Fibroblast of the conjunctiva (primary cell): ENCODE measurements around the gene CYTH1.

Experiments used
- DNase-seq: peaks from one replicate; pipeline ENCODE4 v3.0.0-alpha.2; 2010; ENCODE audit warnings: low read depth

CYTH1 gene

DNA sequence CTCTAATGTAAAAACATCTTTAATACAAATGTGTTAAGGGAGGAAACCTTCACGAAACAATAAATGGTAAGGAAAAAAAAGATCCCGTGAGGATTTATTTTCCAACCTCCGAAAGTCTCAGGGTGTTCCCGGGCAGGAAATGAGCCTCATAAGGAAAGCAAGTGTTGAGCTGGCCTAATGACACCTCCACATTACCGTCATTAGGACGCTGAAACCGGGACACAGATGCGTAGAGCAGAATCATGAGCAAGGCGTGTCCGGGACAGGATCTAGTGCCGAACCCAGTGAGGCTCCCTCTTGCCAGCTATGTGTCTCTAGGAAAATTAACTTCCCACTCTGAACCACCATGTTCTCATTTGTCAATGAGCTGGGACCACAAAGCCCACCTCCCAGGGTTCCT, 22.7 kb upstream of the CYTH1 start:
- no peak for DNase-seq

DNA sequence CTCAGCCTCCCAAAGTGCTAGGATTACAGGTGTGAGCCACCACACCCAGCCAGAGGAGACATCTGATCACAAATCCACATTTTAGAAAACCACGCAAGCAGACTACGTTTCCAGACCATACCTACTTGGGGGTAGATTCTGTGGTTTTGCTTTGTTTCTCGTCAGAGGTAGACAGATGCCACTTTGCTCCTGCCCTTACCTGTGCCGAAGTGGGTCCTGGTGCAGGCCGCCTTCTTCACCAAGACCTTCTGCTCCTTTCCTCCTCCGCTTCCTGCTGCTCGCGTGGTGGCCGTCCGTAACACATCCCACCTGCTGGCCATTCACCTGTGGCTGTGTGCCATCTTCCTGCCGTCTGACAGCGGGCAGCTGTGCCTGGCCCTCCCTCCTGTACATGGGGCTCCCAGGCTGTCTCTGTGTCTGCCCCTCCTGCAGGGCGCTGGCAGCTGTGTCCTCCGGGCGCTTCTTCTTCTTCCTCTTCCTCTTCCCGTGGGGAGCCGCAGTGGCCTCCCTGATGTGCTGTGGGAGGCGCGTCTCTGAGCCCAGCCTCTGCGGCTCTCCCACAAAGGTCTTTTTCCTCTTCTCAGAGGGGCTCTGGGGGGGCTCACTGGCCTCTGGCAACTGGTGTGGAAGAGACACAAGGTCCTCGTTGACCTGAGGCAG, 21.2 kb upstream of the CYTH1 start:
- no peak for DNase-seq

DNA sequence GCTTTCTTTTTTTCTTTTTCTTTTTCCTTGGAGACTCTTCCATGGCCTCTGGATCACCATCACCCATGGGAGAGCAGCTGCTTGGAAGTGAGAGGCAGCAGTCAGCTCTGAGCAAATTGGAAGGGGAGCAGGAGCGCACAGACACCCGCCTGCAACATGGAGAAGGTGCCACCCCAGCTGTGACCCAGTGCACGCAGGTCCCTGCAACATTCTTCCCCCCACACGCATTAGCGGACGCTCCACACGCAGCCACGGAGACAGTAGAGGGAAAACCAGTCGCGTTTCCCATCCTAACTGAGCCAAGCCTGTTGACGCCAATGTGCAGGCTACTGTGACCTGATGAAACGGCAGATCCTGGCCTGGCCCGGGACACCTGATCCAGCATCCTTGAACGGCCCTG, 20.4 kb upstream of the CYTH1 start:
- no peak for DNase-seq

DNA sequence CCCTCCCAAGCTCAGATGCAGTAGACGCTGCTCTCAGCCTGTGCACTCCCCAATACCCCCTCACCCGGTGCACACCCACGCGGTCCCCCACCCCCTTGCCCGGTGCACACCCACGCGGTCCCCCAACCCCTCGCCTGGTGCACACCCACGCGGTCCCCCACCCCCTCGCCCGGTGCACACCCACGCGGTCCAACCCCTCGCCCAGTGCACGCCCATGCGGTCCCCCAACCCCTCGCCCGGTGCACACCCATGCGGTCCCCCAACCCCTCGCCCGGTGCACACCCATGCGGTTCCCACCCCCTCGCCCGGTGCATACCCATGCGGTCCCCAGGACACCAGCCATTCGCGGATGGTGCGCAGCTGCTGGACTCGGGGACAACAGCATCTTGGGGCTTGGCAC, 19.9 kb upstream of the CYTH1 start:
- DNase-seq: no peak

DNA sequence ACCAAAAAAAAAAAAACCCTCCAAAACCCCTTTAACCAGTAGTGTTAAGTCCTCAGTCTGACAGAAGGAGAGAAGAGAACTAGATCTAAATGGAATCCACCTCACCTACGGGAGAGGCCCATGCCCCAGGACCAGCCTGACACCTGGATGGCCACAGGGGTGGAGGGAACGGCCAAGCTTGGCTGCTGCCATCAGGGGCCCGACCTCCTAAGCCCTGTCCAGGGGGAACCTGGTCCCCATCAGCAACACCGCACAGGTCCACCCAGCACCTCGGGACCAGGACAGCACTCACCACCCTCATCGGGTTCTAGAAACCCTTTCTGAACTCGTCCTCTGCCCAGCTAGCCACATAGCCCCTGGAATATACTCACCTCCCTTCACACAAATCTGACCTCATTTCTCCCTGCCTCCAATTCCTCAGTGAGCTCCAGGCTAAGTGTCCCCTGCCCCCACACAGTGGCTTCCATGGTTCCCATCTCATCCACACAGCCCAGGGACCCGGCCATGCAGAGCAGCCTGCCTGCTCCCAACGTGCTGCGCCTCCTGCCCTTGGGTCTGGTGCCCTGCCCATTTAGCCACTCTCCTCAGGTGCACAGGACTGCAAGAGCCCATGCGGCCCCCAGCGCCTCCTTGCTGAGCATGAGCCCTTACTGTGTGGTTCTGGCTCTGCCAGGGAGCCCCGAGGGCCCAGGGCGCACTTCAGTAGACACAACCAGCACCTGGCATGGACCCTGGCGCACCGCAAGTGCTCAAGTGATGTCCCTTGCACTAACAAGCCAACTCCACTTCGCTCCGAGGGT, 18.3 kb upstream of the CYTH1 start:
- no peak for DNase-seq

DNA sequence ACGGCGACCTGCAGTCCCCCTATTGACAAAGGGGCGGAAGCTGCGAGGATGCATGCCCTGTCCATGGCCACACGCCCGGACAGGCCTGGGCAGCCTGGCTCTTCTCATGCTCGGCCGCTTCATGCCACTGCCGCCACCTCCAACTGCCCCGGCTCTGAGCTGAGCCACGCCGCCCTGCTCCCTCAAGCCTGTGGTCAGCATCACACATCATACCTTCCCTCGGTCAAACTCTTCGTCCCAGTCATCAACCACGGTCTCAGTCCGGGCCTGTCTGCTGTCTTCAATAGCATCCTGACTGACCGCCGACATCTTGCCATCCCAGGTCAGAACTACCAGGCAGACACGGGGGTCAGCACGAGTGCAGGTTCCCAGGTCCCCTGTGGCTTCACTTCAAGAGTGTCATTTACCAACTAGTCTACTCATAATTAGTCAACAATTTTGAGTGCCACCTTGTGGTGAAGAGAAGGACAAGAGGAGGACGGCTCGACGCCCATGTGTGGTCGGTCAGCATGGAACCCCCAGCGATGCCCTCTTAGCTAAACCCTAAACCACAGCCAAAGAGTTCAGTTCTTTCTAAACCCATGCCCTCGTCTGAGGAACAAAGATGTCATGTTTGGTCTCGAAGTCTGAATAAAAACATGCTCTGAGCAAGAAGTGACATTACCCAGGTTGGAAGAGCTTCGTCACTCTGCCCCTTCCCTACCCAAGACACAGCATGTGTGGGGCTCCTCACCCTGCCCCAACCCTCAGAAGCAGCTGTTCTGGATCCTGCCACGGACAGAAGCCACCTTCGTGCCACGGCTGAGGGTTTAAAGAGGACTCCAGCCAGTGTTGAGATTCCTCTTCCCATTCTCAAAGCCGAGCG, 16.9 kb upstream of the CYTH1 start:
- no peak for DNase-seq

DNA sequence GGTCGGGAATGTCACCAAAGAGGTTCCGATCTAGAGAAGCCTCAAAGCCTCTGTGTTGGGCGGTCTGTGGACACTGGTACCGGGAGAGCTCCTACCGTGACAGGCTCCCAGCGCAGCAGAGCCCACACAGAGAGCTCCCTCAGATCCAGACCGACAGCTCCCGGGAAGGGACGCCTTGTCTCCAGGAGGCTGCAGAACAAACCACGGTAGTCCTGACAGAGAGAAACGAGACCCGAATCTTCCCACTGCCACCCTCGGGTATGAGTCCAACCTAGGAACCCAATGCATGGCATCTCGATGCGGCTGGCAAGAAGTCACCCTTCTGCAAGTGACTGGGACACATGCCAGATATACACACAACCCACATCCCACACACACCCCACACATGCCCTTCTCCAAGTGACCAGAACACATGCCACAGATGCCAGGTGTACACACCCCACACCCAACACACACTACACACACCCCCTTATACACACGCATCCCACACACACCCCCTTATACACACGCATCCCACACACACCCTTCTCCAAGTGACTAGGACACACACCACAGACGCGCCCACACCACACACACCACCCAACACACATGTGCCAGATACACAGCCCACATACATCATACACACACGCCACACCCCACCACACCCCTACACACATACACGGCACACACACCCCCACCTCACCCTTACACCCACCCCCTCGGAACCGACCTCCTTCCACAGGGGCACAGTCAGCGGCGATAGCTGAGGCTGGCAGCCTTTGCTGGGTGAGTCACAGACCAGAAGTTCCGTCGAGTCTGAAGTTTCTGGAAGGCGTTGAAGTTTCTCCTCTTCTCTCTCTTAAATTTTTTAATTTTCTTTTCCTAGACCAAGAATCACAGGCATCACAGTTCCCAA, 15.9 kb upstream of the CYTH1 start:
- no peak for DNase-seq

DNA sequence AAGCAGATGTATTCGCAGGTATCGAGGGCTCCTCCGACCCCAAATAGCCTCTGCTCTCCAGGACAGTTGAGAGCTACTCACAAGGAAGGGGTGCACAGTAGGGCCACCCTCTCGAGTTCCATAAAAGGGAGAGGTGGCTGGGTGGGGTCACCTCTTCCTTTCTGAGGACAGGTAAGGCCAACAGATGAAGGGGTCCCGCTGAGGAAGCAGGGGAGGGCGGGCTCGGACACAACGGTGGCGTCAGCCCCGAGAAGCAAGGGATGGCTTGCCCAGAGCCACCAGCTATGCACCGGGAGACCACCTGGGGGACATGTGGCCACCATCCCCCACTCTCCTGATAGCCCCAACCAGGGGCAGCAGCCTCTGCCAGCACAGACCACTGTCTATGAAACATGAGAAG, 15.1 kb upstream of the CYTH1 start:
- no peak for DNase-seq

DNA sequence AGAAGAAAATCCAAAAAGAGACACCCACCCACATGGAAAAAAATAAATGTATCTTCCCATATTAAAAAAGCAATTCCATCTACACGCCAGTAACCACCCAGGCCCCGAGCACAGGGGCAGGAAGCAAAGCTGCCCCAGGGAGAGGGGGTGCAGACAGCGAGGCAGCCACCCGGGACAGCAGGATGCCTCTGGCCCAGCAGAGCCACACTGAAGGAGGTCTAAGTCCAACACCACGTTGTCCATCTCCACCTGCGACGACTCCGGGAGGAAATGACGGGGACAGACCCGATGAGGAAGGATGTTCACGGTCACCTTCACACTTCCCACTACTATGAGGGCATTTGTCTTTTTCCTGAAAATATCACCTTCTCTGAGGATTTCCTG, 14.4 kb upstream of the CYTH1 start:
- DNase-seq: no peak

DNA sequence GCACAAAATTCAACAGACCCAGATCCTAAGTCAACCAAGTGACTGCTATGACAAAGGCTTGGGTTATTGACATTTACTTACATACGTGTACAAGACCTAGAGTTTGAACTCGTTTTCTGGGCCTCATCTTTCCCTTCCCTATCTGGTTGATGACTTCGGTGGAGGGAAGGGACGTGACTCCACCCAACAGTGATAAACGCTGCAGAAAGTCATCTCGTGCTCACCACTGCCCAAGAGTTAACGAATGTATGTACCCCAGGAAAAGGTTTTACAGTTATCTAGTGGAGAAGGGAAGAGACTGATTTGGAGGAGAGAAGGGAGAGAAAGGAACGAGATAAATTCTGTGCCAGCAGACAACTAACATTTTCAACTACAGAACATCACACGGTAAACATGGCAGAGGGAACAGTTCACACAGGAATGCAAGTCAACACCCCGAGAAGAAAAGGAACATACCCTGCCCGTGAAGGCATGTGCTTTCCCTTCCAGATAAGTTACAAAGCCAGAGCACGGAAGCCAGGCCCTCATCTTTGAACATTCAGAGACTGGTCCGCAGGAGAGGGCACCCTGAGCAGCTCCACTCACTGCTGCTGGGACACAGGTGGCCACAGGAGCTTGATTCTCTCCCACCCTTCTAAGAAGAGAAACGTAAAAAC, 13.9 kb upstream of the CYTH1 start:
- DNase-seq: no peak

DNA sequence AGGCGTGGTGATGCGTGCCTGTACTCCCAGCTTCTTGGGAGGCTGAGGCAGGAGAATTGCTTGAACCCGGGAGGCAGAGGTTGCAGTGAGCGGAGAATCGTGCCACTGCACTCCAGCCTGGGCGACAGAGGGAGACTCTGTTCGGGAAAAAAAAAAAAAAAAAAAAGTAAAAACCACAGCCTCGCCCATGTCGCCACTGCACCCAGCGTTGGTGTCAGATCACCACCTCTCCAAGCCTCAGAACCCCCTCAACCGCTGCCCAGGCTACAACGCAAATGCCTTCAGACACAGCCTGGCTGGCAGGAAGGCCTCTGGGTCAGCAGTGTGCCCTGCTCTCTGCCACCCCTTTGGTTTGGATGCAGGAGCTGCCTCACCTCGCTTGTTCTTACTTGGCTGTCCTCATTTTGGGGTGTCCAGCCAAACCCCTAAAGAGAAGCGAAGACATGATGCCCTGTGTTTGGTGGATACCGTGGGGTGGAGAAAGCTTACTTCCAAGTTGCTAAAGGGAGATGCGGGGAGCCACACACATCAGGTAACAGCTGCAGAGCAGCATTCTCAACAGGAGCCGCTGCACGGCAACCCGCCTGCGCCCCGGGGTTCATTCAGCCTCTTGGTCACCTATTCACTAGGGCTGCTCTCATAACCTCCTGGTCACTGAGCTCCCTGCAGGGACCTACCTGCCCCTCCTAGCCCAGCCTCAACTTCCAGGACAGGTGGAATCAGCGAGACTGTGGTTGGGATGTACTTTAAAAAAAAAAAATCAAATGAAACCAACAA, 13.0 kb upstream of the CYTH1 start:
- DNase-seq: no peak

DNA sequence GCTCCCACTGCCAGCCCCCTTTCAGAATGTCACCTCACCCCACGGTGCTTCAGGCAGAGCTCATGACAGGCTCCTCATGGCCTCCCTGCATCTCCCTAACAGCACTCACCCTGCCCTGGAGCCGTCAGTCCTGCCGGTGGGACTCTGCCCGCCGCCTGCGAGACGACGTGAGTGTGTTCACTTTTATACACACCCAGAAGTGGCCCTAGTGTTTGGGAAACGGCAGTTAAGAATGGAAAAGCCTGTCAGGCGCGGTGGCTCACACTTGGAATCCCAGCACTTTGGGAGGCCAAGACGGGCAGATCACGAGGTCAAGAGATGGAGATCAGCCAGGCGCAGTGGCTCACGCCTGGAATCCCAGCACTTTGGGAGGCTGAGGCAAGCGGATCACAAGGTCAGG, 12.3 kb upstream of the CYTH1 start:
- no peak for DNase-seq

DNA sequence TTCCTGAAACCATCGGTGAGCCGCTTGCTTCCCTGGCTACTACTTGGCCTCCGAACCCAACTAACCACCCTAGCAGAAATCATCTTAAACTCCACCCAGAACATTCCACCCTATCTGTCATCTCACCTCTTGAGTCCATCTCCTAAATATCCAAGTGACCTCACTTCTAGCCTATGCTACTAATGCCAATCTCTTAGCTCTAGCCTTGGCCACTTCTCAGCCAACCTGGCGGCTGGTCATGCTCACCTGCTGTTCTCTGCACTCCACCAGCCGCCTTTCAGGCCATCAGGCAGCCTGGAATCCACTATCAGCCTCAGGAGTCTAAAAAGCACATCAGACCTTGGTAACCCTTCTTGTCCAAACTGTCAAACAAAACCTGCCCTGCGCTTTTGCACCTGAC, 11.9 kb upstream of the CYTH1 start:
- DNase-seq: no peak

DNA sequence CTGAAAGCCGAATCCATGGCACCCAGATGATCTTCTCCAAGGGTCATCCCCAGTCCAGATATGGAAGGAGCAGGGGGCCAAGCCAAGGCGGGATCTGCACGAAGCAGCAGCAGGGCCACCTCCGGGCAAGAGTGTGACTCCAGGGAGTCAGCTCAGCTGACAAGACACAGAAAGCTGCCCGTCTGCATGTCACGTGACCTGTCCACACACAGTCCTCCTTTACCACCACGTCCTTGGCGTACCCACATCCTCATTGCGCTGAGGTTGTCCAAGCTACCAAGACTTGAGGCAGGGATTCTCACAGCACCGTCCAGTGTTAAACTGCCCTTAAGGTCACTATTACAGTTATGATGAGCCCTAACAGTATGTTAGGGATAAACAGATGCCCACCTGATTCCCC, 11.3 kb upstream of the CYTH1 start:
- DNase-seq: no peak

DNA sequence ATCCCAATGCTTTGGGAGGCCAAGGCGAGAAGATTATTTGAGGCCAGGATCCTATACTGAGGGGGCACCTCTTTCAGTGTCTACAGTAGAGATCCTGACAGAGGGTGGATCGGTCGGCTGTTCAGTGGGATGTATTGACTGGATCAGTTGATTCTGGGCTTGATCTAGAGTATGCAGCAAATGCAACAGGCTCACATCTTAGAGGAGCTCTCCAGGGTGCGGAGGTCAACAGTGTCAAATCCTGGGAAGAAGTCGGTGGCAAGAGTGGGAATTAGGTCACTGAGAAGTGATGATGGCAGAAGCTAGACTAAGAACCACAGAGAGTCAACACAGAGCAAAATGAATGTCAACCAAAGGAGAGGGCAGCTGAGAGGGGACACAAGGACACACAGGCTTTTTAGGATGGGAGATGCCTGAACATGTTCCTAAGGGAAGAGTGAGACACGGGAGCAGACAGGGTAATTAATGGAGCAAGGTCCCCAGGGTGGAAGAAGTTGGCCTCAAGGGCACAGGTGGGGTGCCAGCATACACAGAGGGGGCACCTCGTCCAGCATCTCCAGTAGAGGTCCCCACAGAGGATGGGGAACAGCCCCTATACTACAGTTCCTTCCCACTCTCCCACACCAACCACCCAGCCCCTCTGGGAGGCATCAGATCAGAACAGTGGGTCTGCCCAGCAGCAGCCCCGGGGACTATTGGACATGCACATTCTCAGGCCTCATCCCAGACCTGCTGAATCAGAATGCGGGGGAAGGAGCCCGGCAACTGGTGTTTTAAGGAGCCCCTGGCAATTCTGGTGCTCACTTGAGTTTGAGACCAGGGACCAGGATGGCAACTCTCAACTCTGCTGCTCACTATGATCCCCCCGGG, 10.0 kb upstream of the CYTH1 start:
- no peak for DNase-seq

DNA sequence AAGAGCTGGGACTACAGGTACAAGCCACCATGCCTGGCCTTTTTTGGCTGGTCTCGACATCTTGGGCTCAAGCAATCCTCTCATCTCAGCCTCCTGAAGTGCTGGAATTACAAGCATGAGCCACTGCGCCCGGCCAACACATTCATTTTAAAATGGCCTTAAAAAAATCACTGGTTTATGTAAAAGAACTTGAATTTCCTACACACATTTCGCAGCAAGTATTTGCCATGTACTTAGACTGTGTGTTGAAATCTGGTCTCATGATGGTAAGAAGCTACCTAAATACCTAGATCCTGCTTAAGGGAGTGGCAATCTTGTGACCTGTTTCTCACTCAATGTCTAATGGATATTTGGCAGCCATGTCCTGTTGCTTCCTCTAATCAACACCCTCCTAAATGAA, 8.5 kb upstream of the CYTH1 start:
- no peak for DNase-seq

DNA sequence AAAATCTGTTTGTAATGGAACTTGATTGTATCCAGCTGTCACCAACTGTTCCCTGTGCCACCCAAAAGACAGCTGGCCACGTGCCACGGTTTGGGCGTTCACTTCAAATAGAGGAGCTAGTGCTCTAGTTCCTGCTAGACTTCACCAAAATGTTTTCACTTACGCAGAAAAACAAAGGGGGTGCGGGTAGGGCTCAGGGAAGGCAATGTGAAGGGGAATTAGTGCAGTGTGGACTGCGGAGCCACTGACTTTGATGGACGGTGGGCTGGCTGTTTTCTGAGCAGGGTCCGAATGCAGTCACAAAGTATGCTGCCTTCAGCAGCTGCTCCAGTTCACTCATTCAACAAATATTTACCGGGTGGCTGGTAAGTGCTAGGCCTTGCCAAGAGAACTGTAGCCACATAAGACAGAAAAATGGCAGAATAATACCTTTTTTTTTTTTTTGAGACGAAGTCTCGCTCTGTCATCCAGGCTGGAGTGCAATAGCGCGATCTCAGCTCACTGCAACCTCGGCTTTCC, 7.6 kb upstream of the CYTH1 start:
- DNase-seq: no peak

DNA sequence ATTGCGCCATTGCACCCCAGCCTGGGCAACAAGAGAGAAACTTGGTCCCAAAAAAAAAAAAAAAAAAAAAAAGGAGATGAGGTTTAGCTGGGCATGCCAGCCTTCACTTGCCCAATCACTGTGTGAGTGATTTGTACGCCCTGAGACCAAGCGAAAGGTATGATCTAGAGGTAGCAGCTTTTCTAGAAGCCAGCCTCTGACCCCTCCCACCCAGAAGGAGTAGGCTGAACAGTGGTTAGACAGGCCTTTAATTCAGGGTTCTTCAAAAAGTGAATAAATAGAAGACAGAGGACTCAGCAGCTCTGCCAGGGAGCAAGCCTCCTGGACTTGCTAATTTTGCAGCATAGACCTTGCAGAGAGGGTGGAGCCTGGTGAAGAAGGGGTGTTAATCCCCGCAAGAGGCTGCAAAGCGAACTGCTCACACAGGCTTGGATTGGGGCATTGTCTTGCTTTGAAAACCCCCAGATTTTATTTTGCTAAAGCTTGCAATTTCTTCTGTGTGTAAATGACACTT, 7.1 kb upstream of the CYTH1 start:
- DNase-seq: no peak

DNA sequence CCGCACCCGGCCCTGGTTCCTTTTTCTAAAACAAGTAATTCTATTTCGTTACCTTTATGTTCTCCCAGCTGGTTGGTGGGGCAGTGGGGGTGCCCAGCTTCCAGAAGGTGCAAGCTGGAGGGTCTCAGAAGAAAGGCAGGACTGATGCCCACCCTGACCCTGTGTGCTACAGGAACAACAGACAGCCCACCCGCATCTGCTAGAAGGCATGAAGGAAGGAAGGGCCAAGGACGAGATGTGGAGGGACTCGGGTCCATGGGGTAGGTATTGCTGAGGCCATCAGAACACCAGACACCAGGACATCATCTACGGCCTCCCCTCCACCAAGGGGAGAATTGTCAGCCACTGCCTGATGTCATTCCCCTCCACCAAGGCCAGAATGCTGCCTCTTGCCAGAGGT, 6.4 kb upstream of the CYTH1 start:
- no peak for DNase-seq
